Activated CD8-positive, alpha-beta memory T cell treated with anti-CD3 and anti-CD28 coated beads, Interleukin-2, amount 10 ng/mL, durations not matched to agents 7 days and 5 days (primary cell): ENCODE data around the gene MAPK11. TPM values are rescaled to one million over a fixed set of nuclear protein-coding genes. Genes with fewer than 3 reads are reported as not detected.
A peak's percentile ranks its signal among the peaks of the same experiment; 100 is the strongest.

ENCODE experiments used
- ATAC-seq: fragments of 150-1000 bp; cut with Tn5 transposase; one replicate; pipeline ENCODE4 v1.10.0; 2021; ENCODE audit warnings: moderate library complexity
- CTCF ChIA-PET: fragments of 350-600 bp; sonication (Branson Sonifier 250); formaldehyde crosslinking; loops from one replicate; lab custom pipeline; 2021; ENCODE audit warnings: antibody characterized with exemption; lab: Charles Lee
- DNase-seq: peaks from one replicate; pipeline ENCODE4 v3.0.0-alpha.2; 2020
- H3K27ac Mint-ChIP-seq: one replicate; pipeline ENCODE4 v1.8.0; 2021; ENCODE audit warnings: mild to moderate bottlenecking, mixed read lengths
- H3K27me3 Mint-ChIP-seq: one replicate; pipeline ENCODE4 v1.8.0; 2021; ENCODE audit warnings: mixed read lengths
- H3K36me3 Mint-ChIP-seq: one replicate; pipeline ENCODE4 v1.8.0; 2021; ENCODE audit warnings: mild to moderate bottlenecking, mixed read lengths
- H3K4me1 Mint-ChIP-seq: one replicate; pipeline ENCODE4 v1.8.0; 2021; ENCODE audit warnings: mixed read lengths
- H3K4me3 Mint-ChIP-seq: one replicate; pipeline ENCODE4 v1.8.0; 2021; ENCODE audit warnings: mild to moderate bottlenecking, moderate library complexity, mixed read lengths
- H3K9me3 Mint-ChIP-seq: one replicate; pipeline ENCODE4 v1.8.0; 2022; ENCODE audit warnings: low read depth, mixed read lengths
- total RNA-seq, 2 experiments: library from RNA; stranded (reverse); gene quantifications; one replicate each; pipeline ENCODE4 v1.2.3, GENCODE V29; 2021

MAPK11 gene
- total RNA-seq, 2 experiments from 2014 or later = 16.5 to 18.5 TPM

DNA sequence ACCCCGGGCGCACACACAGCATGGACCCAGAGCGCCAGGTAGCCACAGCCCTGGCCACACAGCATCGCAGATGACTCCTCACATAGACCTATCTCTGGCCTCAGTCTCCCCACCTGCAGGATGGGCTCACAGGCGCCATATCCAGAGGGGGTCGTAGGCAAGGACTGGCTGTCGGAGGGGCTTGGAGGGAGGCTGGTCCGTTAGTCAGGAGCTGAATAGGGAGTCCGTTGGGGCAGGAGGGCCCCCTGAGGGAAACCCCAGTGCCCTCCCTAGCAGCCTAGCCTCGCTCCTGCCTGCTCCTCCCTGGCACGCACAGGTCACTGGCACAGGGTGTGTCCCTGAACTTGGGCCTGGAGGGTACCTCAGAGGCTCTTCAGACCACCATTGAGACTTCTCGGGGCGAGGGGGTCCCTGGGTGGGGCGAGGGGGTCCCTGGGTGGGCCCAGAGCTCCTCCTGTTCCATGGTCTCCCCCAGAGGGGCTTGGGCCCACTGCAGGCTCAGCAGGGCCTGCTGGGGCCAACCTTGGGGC, 35.3 kb upstream of the MAPK11 start:
- H3K4me3 Mint-ChIP-seq = no peak overlapping the region
- H3K27me3 Mint-ChIP-seq = peaks cover 6% of the 10 kb centered on the region
- no peak for ATAC-seq
- H3K9me3 Mint-ChIP-seq = no peaks in the 10 kb centered on the region
- no peaks in the 10 kb centered on the region for H3K36me3 Mint-ChIP-seq
- H3K27ac Mint-ChIP-seq = no peak overlapping the region
- no peak for DNase-seq
- CTCF ChIA-PET = interaction anchor here (0.9 to 2.2 kb wide), 5 partner anchors 9 to 62 kb away, joined by 3 to 6 read pairs (median 4); no protein-coding TSS in a partner anchor
- H3K4me1 Mint-ChIP-seq = peaks cover 16% of the 10 kb centered on the region

- Mint-ChIP-seq H3K27ac (peak overlapping the region; percentile 49), H3K4me3 (no peak overlapping the region), H3K4me1 (peaks cover 16% of the 10 kb centered on the region), H3K9me3 (no peaks in the 10 kb centered on the region), H3K27me3 (peaks cover 6% of the 10 kb centered on the region), H3K36me3 (no peaks in the 10 kb centered on the region)
- CTCF ChIA-PET = interaction anchor here (0.6 to 2.2 kb wide), 7 partner anchors 9 to 52 kb away, joined by 3 to 6 read pairs (median 3); no protein-coding TSS in a partner anchor
- no peak for DNase-seq
- ATAC-seq = no peak
Measured at GRCh38 chr22:50304528-50305392, 34.6 kb upstream of the MAPK11 start.

DNA sequence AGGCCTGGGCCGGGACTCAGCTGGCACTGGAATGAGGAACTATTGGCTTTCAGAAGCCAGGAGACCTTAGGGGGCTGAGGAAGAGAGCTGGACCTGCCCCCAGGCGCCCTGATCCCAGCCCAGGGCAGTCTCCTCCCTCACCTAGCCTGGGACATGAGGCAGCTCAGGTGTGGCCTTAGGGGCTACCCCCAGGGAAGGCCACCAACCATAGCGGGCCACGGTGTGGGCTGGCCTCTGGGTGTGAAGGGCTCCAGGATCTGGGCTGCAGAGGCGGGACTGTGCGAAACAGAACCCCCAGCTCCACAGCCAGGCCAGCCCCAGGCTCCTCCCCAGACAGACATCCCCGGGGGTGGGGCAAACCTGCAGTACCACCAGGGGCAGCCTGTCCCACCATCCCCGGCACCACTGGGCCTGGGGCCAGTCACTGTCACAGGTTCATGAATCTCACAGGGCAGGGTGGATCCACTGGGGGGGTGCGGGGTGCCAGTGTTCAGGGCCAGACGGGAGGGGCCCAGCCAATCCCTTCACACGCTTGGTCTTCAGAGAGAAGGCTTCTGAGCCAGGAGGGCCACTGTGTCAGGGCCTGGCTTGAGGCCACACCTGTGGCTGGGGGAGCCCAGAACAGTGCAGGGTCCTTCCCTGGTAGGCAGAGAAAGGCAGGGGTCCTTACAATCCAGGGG, 33.8 kb upstream of the MAPK11 start:
- CTCF ChIA-PET = interaction anchor here (0.9 to 2.2 kb wide), 5 partner anchors 10 to 51 kb away, joined by 3 to 6 read pairs (median 3); no protein-coding TSS in a partner anchor
- ATAC-seq = no peak
- H3K36me3 Mint-ChIP-seq = no peaks in the 10 kb centered on the region
- no peaks in the 10 kb centered on the region for H3K9me3 Mint-ChIP-seq
- H3K4me1 Mint-ChIP-seq = peaks cover 16% of the 10 kb centered on the region
- H3K27ac Mint-ChIP-seq = peak overlapping the region; percentile 49
- DNase-seq = no peak
- peaks cover 6% of the 10 kb centered on the region for H3K27me3 Mint-ChIP-seq
- H3K4me3 Mint-ChIP-seq = no peak overlapping the region

DNA sequence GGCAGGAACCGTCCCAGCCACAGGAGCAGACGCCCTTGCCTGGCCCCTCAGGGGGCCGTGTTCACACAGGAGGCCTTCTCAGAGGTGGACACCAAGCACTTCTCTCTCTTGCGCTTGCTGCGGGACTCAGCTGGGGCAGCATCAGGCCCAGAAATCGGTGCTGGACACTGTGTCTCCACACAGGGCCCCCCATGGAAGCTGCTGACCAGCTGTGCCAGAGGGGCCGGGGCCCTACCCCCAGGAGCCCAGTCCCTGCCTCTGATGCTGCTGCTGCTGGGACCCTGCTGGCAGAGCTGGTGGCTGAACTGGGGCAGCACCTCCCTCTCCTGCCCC, 33.3 kb upstream of the MAPK11 start:
- H3K9me3 Mint-ChIP-seq = no peaks in the 10 kb centered on the region
- H3K4me3 Mint-ChIP-seq = no peak overlapping the region
- ATAC-seq = no peak
- H3K27me3 Mint-ChIP-seq = peaks cover 6% of the 10 kb centered on the region
- CTCF ChIA-PET = interaction anchor here (0.9 to 2.2 kb wide), 4 partner anchors 11 to 51 kb away, joined by 3 to 6 read pairs (median 4); no protein-coding TSS in a partner anchor
- no peak overlapping the region for H3K27ac Mint-ChIP-seq
- H3K36me3 Mint-ChIP-seq = no peaks in the 10 kb centered on the region
- peaks cover 12% of the 10 kb centered on the region for H3K4me1 Mint-ChIP-seq
- DNase-seq = no peak

DNA sequence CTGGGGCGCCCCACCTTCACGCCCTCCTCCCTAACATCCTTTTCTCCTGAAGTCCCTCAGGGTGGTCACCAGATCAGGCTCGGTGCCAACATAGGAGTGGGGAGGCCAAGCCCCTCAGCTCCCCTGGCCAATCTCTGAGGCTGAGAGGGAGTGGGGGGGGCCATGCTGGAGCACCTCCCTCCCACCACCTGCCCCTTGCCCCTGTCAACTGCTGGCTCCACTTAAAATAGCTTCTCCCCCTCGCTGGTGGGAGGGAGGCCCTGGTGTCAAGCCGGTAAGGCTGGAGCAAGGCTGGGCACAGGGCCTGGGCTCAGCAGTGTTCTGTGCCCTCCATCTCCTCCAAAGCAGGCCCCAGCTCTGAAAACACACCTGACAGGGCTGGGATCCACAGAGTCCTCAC, 32.4 kb upstream of the MAPK11 start:
- Mint-ChIP-seq H3K27ac (no peak overlapping the region), H3K4me3 (no peak overlapping the region), H3K9me3 (no peaks in the 10 kb centered on the region), H3K27me3 (peaks cover 6% of the 10 kb centered on the region), H3K36me3 (no peaks in the 10 kb centered on the region), H3K4me1 (peaks cover 12% of the 10 kb centered on the region)
- CTCF ChIA-PET = interaction anchor here (0.9 to 1.1 kb wide), 2 partner anchors 24 to 27 kb away, joined by 3 to 5 read pairs; no protein-coding TSS in a partner anchor
- DNase-seq (no peak), ATAC-seq (no peak)

DNA sequence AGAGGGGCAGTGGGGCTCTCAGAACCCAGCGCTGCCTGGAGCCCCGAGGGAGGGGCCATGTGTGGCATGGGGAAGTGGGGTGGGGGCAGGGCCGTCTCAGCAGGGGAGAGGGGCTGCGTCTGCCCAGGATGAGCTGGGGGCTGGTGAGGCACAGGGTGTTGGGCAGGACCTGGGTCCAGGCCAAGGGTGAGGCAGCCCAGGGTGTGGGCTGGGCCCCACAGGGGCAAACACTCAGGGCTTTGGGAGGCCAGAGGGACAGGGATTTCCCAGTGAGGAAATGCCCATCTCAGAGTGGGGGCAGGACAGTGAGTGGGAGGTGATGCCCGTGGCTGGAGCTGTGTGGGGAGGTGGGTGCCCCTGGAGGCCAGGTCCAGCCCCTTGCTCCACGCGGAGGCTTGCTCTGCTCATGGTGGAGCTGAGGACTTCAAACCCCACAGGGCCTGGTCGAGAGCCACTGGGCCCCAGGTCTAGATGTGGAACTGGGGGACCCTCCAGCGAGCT, 31.9 kb upstream of the MAPK11 start:
- Mint-ChIP-seq H3K4me3 (no peak overlapping the region), H3K4me1 (peaks cover 12% of the 10 kb centered on the region), H3K27ac (no peak overlapping the region), H3K9me3 (no peaks in the 10 kb centered on the region), H3K36me3 (no peaks in the 10 kb centered on the region), H3K27me3 (peaks cover 6% of the 10 kb centered on the region)
- DNase-seq (no peak), ATAC-seq (no peak)
- CTCF ChIA-PET = interaction anchor here (0.9 to 1.1 kb wide), 2 partner anchors 24 to 26 kb away, joined by 3 to 5 read pairs; no protein-coding TSS in a partner anchor

- CTCF ChIA-PET = interaction anchor here (1.1 kb wide), 1 partner anchor 26 kb away, joined by 5 read pairs; no protein-coding TSS in a partner anchor
Measured at GRCh38 chr22:50301581-50301991, 31.4 kb upstream of the MAPK11 start.

DNA sequence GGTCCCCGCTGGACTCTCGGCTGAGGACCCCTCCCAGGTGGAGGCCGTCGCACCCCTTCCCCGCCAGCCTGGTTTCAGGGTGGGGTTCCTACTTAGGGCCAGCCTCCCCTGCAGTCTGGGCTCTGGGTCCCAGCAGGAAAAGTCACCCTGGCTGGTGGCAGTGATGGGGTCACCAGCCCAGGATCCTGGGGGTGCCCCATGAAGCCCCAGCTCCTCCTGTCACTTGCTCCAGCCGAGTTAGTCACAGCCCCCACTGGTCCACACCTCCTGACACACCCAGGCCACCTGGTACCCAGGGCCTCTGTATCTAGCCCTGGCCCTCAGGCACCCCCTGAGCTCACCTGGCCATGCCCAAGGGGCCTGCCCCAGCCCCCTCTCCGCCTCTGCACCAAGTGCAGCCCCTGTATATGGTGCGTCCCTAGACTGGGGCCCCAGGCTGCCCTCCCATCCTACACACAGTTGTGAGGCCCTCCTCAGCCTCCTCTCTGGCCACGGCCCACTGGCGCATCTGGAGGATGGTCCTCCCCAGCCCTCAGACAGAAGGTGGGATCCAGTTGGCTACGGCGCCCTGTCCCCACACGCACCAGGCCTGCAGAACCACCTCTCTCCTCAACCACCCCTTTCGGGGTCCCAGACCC, 30.6 kb upstream of the MAPK11 start:
- H3K27me3 Mint-ChIP-seq = no peaks in the 10 kb centered on the region
- H3K4me3 Mint-ChIP-seq = no peak overlapping the region
- CTCF ChIA-PET = interaction anchor here (0.7 kb wide), 1 partner anchor 56 kb away, joined by 3 read pairs; no protein-coding TSS in a partner anchor
- DNase-seq (no peak), ATAC-seq (no peak)
- H3K27ac Mint-ChIP-seq = no peak overlapping the region
- H3K9me3 Mint-ChIP-seq = no peaks in the 10 kb centered on the region
- peaks cover 6% of the 10 kb centered on the region for H3K4me1 Mint-ChIP-seq
- no peaks in the 10 kb centered on the region for H3K36me3 Mint-ChIP-seq

More at GRCh38 chr22:50301581-50301991, 31.4 kb upstream of the MAPK11 start:
- peaks cover 12% of the 10 kb centered on the region for H3K4me1 Mint-ChIP-seq
- ATAC-seq (no peak), DNase-seq (no peak)
- H3K27me3 Mint-ChIP-seq = peaks cover 6% of the 10 kb centered on the region
- no peak overlapping the region for H3K4me3 Mint-ChIP-seq
- no peak overlapping the region for H3K27ac Mint-ChIP-seq
- no peaks in the 10 kb centered on the region for H3K9me3 Mint-ChIP-seq
- no peaks in the 10 kb centered on the region for H3K36me3 Mint-ChIP-seq

DNA sequence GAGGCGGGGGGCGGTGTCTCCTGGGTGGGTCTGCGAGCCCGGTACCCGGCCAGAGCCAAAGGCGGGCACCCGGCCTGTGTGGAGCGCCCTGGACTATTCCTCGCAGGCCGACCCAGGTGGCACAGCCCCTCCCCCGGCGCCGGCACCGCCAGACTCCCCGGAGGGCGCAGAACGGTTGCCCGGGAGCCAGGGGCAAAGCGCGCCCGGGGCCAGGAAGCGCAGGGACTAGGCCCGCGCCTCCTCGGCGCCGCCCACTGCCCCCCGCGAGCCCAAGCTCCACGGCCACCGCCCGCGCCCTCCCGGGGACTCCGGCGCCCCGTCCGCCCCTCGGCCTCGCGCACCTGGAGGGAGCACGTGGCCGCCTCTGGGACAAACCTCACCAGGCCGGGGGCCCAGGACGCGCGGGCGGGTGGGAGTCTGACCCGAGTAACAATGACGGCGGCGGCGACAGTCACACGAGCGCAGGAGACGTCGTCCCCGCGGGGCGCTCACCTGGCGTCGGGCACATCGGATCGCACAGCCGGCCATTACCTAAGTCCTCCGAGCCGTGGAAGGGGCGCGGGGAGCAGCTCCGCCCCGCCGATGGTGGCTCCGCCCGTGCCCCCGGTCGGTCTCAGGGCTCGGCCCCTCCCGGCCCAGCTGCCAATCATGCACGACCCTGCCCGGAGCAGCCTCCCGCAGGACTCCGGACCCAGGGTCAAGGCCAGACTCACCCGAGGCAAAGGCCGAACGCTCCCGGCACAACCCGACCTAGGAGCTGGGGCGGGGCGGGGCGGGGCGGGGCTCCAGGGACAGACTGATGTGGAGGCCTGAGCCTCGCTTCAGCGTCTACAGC, 29.8 kb upstream of the MAPK11 start:
- CTCF ChIA-PET = interaction anchor here (0.7 kb wide), 1 partner anchor 56 kb away, joined by 3 read pairs; no protein-coding TSS in a partner anchor
- Mint-ChIP-seq H3K27ac (no peak overlapping the region), H3K4me3 (no peak overlapping the region), H3K27me3 (peaks cover 4% of the 10 kb centered on the region), H3K36me3 (no peaks in the 10 kb centered on the region), H3K9me3 (no peaks in the 10 kb centered on the region), H3K4me1 (peaks cover 3% of the 10 kb centered on the region)
- ATAC-seq (no peak), DNase-seq (no peak)

- Mint-ChIP-seq H3K36me3 (no peaks in the 10 kb centered on the region), H3K27me3 (peaks cover 4% of the 10 kb centered on the region), H3K27ac (no peak overlapping the region), H3K4me3 (no peak overlapping the region), H3K4me1 (peaks cover under 1% of the 10 kb centered on the region), H3K9me3 (no peaks in the 10 kb centered on the region)
- no peak for ATAC-seq
- CTCF ChIA-PET = interaction anchor here (3.6 kb wide), 1 partner anchor 23 kb away, joined by 12 read pairs; no protein-coding TSS in a partner anchor
- no peak for DNase-seq
Measured at GRCh38 chr22:50298937-50299784, 29.0 kb upstream of the MAPK11 start.

- no peak overlapping the region for H3K27ac Mint-ChIP-seq
- DNase-seq = no peak
- no peak for ATAC-seq
- CTCF ChIA-PET = interaction anchor here (3.6 kb wide), 1 partner anchor 22 kb away, joined by 12 read pairs; no protein-coding TSS in a partner anchor
- no peaks in the 10 kb centered on the region for H3K36me3 Mint-ChIP-seq
- H3K27me3 Mint-ChIP-seq = peaks cover 4% of the 10 kb centered on the region
- no peaks in the 10 kb centered on the region for H3K4me1 Mint-ChIP-seq
- H3K9me3 Mint-ChIP-seq = no peaks in the 10 kb centered on the region
- no peak overlapping the region for H3K4me3 Mint-ChIP-seq
Measured at GRCh38 chr22:50298266-50298637, 28.1 kb upstream of the MAPK11 start.
